AG04450 (cell line): ENCODE results near the gene ENTR1. TPM values are rescaled to one million over a fixed set of nuclear protein-coding genes. Genes with fewer than 3 reads are reported as not detected.

ENCODE experiments used
- CTCF ChIA-PET: fragments of 300-600, 350-600 bp; formaldehyde crosslinking; extraction: SDS; loops from one replicate; lab custom pipeline; 2022; ENCODE audit warnings: antibody characterized with exemption, inconsistent platforms; lab: Charles Lee
- POLR2A ChIA-PET: fragments of 350-600 bp; formaldehyde crosslinking; extraction: SDS; loops from one replicate; lab custom pipeline; 2021; ENCODE audit warnings: antibody characterized with exemption, inconsistent platforms; lab: Yijun Ruan, JAX
- DNase-seq: peaks from one replicate; pipeline ENCODE4 v3.0.0-alpha.2; 2011; ENCODE audit warnings: low read depth, low spot score
- H3K27ac ChIP-seq: one replicate; pipeline ENCODE4 v1.5.1; 2012; ENCODE audit warnings: low read depth, low read length, control low read depth
- H3K27me3 ChIP-seq: one replicate; pipeline ENCODE4 v1.6.0; 2012; ENCODE audit warnings: low read length; ENCODE audit not compliant: control insufficient read depth, insufficient read depth
- H3K4me3 ChIP-seq: 2 replicates; pipeline ENCODE4 v1.5.1; 2011; ENCODE audit warnings: mild to moderate bottlenecking, low read depth, low read length, control low read depth
- H3K9me3 ChIP-seq: 2 replicates; pipeline ENCODE4 v1.5.1; 2012; ENCODE audit warnings: low read length; ENCODE audit not compliant: control insufficient read depth, insufficient read depth
- polyA plus RNA-seq: library from polyadenylated mRNA; depleted of rRNA; stranded (reverse); fragments of >200 nt; gene quantifications from 2 replicates; pipeline ENCODE4 v1.2.3, GENCODE V29; 2011
- TF ChIP-seq, protein P1 (sequence below): IDR thresholded peaks from 2 replicates; pipeline ENCODE4 v1.5.1; 2011; ENCODE audit warnings: low read depth, low read length, control low read depth, inconsistent platforms

ENTR1 gene
- polyA plus RNA-seq, 1 experiment = 31.5 TPM

- ChIA-PET POLR2A (interaction anchor here (0.6 kb wide), 1 partner anchor 393 kb away, joined by 7 read pairs; no protein-coding TSS in a partner anchor), CTCF (interaction anchor here (0.6 to 1.1 kb wide), 3 partner anchors 11 to 40 kb away, joined by 3 read pairs; no protein-coding TSS in a partner anchor)
- H3K27me3 ChIP-seq = no peaks in the 10 kb centered on the region
- no peak overlapping the region for H3K27ac ChIP-seq
- H3K4me3 ChIP-seq = no peak overlapping the region
- H3K9me3 ChIP-seq = no peaks in the 10 kb centered on the region; the same call in 1 of the 2 replicates
- DNase-seq = no peak
- TF ChIP-seq, protein P1, sequence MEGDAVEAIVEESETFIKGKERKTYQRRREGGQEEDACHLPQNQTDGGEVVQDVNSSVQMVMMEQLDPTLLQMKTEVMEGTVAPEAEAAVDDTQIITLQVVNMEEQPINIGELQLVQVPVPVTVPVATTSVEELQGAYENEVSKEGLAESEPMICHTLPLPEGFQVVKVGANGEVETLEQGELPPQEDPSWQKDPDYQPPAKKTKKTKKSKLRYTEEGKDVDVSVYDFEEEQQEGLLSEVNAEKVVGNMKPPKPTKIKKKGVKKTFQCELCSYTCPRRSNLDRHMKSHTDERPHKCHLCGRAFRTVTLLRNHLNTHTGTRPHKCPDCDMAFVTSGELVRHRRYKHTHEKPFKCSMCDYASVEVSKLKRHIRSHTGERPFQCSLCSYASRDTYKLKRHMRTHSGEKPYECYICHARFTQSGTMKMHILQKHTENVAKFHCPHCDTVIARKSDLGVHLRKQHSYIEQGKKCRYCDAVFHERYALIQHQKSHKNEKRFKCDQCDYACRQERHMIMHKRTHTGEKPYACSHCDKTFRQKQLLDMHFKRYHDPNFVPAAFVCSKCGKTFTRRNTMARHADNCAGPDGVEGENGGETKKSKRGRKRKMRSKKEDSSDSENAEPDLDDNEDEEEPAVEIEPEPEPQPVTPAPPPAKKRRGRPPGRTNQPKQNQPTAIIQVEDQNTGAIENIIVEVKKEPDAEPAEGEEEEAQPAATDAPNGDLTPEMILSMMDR = no peak
Measured at GRCh38 chr9:136386018-136386417, 24.4 kb downstream of the ENTR1 start.

- Histone ChIP-seq H3K27me3 (no peaks in the 10 kb centered on the region), H3K9me3 (no peaks in the 10 kb centered on the region; the same call in 1 of the 2 replicates), H3K27ac (no peak overlapping the region), H3K4me3 (no peak overlapping the region)
- ChIA-PET POLR2A (interaction anchor here (0.6 kb wide), 1 partner anchor 462 kb away, joined by 3 read pairs; no protein-coding TSS in a partner anchor), CTCF (no interaction called here)
- TF ChIP-seq, protein P1 = no peak
- DNase-seq = no peak
Measured at GRCh38 chr9:136385015-136385414, 25.4 kb downstream of the ENTR1 start.

DNA sequence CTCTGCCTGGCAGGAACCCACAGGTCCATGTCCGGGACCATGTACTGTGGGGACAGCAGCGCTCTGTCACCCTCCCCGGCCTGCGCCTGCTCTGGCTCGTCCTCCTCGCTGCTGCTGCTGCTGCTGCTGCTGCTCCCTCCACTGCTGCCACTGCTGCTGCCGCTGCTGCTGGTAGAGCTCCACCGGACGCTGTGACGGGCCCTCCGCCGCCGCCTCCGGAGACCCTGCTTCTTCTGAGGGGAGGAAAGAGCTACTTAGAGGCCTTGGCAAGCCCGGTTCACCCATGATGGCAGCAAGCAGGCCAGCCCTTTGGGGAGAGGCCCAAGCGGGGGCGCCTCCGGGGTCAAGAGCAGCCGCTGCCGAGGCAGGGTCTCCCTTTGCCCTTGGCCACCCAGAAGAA lies 27.0 kb downstream of the ENTR1 start:
- TF ChIP-seq, protein P1 = no peak
- Histone ChIP-seq H3K27me3 (no peaks in the 10 kb centered on the region), H3K9me3 (no peaks in the 10 kb centered on the region; the same call in 1 of the 2 replicates), H3K4me3 (no peak overlapping the region), H3K27ac (no peak overlapping the region)
- CTCF ChIA-PET = no interaction called here
- POLR2A ChIA-PET = no interaction called here
- DNase-seq = no peak

- no peak for DNase-seq
- H3K4me3 ChIP-seq = no peak overlapping the region
- H3K27ac ChIP-seq = no peak overlapping the region
- H3K9me3 ChIP-seq = no peaks in the 10 kb centered on the region; the same call in 1 of the 2 replicates
- H3K27me3 ChIP-seq = no peaks in the 10 kb centered on the region
- ChIA-PET CTCF (no interaction called here), POLR2A (no interaction called here)
- TF ChIP-seq, protein P1 = no peak
Measured at GRCh38 chr9:136381966-136382513, 28.4 kb downstream of the ENTR1 start.

GRCh38 chr9:136381311-136381710 lies 29.1 kb downstream of the ENTR1 start:
- H3K27ac ChIP-seq = no peak overlapping the region
- ChIA-PET POLR2A (interaction anchor here (0.6 to 1.1 kb wide), 2 partner anchors 10 to 18 kb away, joined by 3 to 4 read pairs; no protein-coding TSS in a partner anchor), CTCF (interaction anchor here (0.6 to 1.1 kb wide), 2 partner anchors 18 to 353 kb away, joined by 3 read pairs; partner anchors contain the start of gene DNLZ)
- DNase-seq = no peak
- H3K9me3 ChIP-seq = no peaks in the 10 kb centered on the region; the same call in 1 of the 2 replicates
- TF ChIP-seq, protein P1 = no peak
- H3K4me3 ChIP-seq = no peak overlapping the region
- no peaks in the 10 kb centered on the region for H3K27me3 ChIP-seq
